ENCODE data around the gene ZSWIM2. TPM values are rescaled to one million over a fixed set of nuclear protein-coding genes. Genes with fewer than 3 reads are reported as not detected.
"Not testable (repeated sequence)": the region's sequence is repeated elsewhere in the genome, so short reads cannot be mapped to it uniquely, and the experiment has no call there.

Gene ZSWIM2
- total RNA-seq, 4 donors from 2014 or later: not detected

GRCh38 chr2:186827411-186827810, 21.6 kb downstream of the ZSWIM2 start:
- 94 to 96% methylated on average over 2 of the region's 2 CpGs for WGBS, 2 donors
- DNase-seq (ENCODE audit: low spot score in 2 of 2): no peak
- Histone ChIP-seq H3K9me3 (no peaks in the 10 kb centered on the region), H3K27me3 (no peaks in the 10 kb centered on the region), H3K4me3 (no peak overlapping the region), H3K27ac (no peak overlapping the region), H3K36me3 (no peaks in the 10 kb centered on the region), H3K4me1 (no peaks in the 10 kb centered on the region)
- TF ChIP-seq CTCF (IDR thresholded peaks at IDR 0.05) (no peak), EP300 (IDR thresholded peaks at IDR 0.05) (no peak), POLR2A (IDR thresholded peaks at IDR 0.05) (no peak)

GRCh38 chr2:186822323-186822722, 26.6 kb downstream of the ZSWIM2 start:
- 71 to 79% methylated on average over 2 of the region's 2 CpGs for WGBS, 2 donors

GRCh38 chr2:186820303-186820702, 28.7 kb downstream of the ZSWIM2 start:
- DNase-seq (ENCODE audit: low spot score in 2 of 2): no peak
- Histone ChIP-seq H3K9me3 (peaks cover 0 to 7% (median 0%) of the 10 kb centered on the region in 4 donors), H3K27ac (no peak overlapping the region), H3K4me3 (no peak overlapping the region), H3K27me3 (no peaks in the 10 kb centered on the region), H3K4me1 (no peaks in the 10 kb centered on the region), H3K36me3 (no peaks in the 10 kb centered on the region)
- 67 to 71% methylated on average over 7 of the region's 7 CpGs for WGBS, 2 donors
- TF ChIP-seq POLR2A (IDR thresholded peaks at IDR 0.05) (no peak), EP300 (IDR thresholded peaks at IDR 0.05) (no peak), CTCF (IDR thresholded peaks at IDR 0.05) (no peak)

More at GRCh38 chr2:186822323-186822722, 26.6 kb downstream of the ZSWIM2 start:
- H3K4me1 ChIP-seq: no peaks in the 10 kb centered on the region
- no peak overlapping the region for H3K4me3 ChIP-seq
- H3K36me3 ChIP-seq: no peaks in the 10 kb centered on the region
- H3K27ac ChIP-seq: no peak overlapping the region
- TF ChIP-seq POLR2A (IDR thresholded peaks at IDR 0.05) (no peak), CTCF (IDR thresholded peaks at IDR 0.05) (no peak), EP300 (IDR thresholded peaks at IDR 0.05) (no peak)
- no peak for DNase-seq (ENCODE audit: low spot score in 2 of 2)
- H3K9me3 ChIP-seq: no peaks in the 10 kb centered on the region
- no peaks in the 10 kb centered on the region for H3K27me3 ChIP-seq

GRCh38 chr2:186811760-186812159, 37.2 kb downstream of the ZSWIM2 start:
- DNase-seq (ENCODE audit: low spot score in 2 of 2); H3K27me3 ChIP-seq; H3K4me1 ChIP-seq; H3K36me3 ChIP-seq; H3K4me3 ChIP-seq; H3K27ac ChIP-seq: not testable (repeated sequence)
- WGBS, 2 donors: 90 to 91% methylated on average over 6 of the region's 6 CpGs
- H3K9me3 ChIP-seq: peaks cover 0 to 15% (median 0%) of the 10 kb centered on the region in 4 donors

- 94 to 100% methylated on average over 1 of the region's 1 CpG for WGBS, 2 donors
- Histone ChIP-seq H3K4me1 (no peaks in the 10 kb centered on the region), H3K9me3 (peaks cover 0 to under 1% (median 0%) of the 10 kb centered on the region in 4 donors), H3K36me3 (no peaks in the 10 kb centered on the region), H3K27ac (no peak overlapping the region), H3K4me3 (no peak overlapping the region), H3K27me3 (no peaks in the 10 kb centered on the region)
- no peak for DNase-seq (ENCODE audit: low spot score in 2 of 2)
- no peak for TF ChIP-seq CTCF (IDR thresholded peaks at IDR 0.05)
- TF ChIP-seq EP300 (IDR thresholded peaks at IDR 0.05): no peak
- no peak for TF ChIP-seq POLR2A (IDR thresholded peaks at IDR 0.05)
Observed at GRCh38 chr2:186806591-186806990, 42.4 kb downstream of the ZSWIM2 start.

- H3K4me1 ChIP-seq; H3K4me3 ChIP-seq; H3K36me3 ChIP-seq; H3K27me3 ChIP-seq; H3K27ac ChIP-seq; DNase-seq (ENCODE audit: low spot score in 2 of 2): not testable (repeated sequence)
- peaks cover 0 to 12% (median 0%) of the 10 kb centered on the region in 4 donors for H3K9me3 ChIP-seq
- WGBS, 2 donors: 88 to 100% methylated on average over 1 of the region's 1 CpG
Observed at GRCh38 chr2:186798604-186799003, 50.4 kb downstream of the ZSWIM2 start.

All from tibial nerve (tissue), 4 donors.